Endodermal cell (in vitro differentiated cells): ENCODE measurements around the gene CTIF. TPM values are rescaled to one million over a fixed set of nuclear protein-coding genes. Genes with fewer than 3 reads are reported as not detected.

Experiments
- DNase-seq: peaks from one replicate; pipeline ENCODE4 v3.0.0-alpha.2; 2017
- H3K27ac ChIP-seq: 2 replicates; pipeline ENCODE4 v1.5.1; 2013; ENCODE audit warnings: mild to moderate bottlenecking, low read depth, low read length, moderate library complexity
- H3K27me3 ChIP-seq: 2 replicates; pipeline ENCODE4 v1.6.1; 2013; ENCODE audit warnings: mild to moderate bottlenecking, low read length, moderate library complexity; ENCODE audit not compliant: insufficient read depth, control insufficient read depth, poor library complexity, severe bottlenecking
- H3K36me3 ChIP-seq: 2 replicates; pipeline ENCODE4 v1.7.0; 2013; ENCODE audit warnings: mild to moderate bottlenecking, low read length, moderate library complexity; ENCODE audit not compliant: control insufficient read depth, insufficient read depth
- H3K4me1 ChIP-seq: one replicate; pipeline ENCODE4 v1.7.0; 2013; ENCODE audit warnings: low read length; ENCODE audit not compliant: control insufficient read depth, insufficient read depth
- H3K4me3 ChIP-seq: 2 replicates; pipeline ENCODE4 v1.5.1; 2013; ENCODE audit warnings: mild to moderate bottlenecking, low read length, moderate library complexity
- H3K9ac ChIP-seq: 2 replicates; pipeline ENCODE4 v1.6.1; 2013; ENCODE audit warnings: mild to moderate bottlenecking, low read length, moderate library complexity; ENCODE audit not compliant: poor library complexity, severe bottlenecking; ENCODE audit errors: extremely low read depth
- H3K9me3 ChIP-seq: 2 replicates; pipeline ENCODE4 v1.6.1; 2013; ENCODE audit warnings: mild to moderate bottlenecking, low read length, moderate library complexity; ENCODE audit not compliant: control insufficient read depth
- H3K27ac Mint-ChIP-seq: 2 replicates; pipeline ENCODE4 v1.8.0; 2020; ENCODE audit warnings: mixed read lengths
- H3K27me3 Mint-ChIP-seq: 2 replicates; pipeline ENCODE4 v1.8.0; 2021; ENCODE audit warnings: mild to moderate bottlenecking, mixed read lengths; ENCODE audit not compliant: insufficient read depth
- H3K36me3 Mint-ChIP-seq: 2 replicates; pipeline ENCODE4 v1.8.0; 2020; ENCODE audit warnings: low read depth, mixed read lengths
- H3K4me1 Mint-ChIP-seq: 2 replicates; pipeline ENCODE4 v1.8.0; 2020; ENCODE audit warnings: mixed read lengths
- H3K4me3 Mint-ChIP-seq: 2 replicates; pipeline ENCODE4 v1.8.0; 2020; ENCODE audit warnings: mild to moderate bottlenecking, moderate library complexity, mixed read lengths
- H3K9me3 Mint-ChIP-seq: 2 replicates; pipeline ENCODE4 v1.8.0; 2020; ENCODE audit warnings: mild to moderate bottlenecking, mixed read lengths
- CTCF ChIP-seq: fragments of 200-600 bp; sonication (generic); conservative IDR thresholded peaks from 2 replicates; pipeline ENCODE4 v1.5.0; 2021; ENCODE audit warnings: antibody characterized with exemption, mild to moderate bottlenecking
- WGBS, 2 experiments: methylation state at CpG; one replicate each; pipeline versions ENCODE4 v1.1.5 to v1.1.7; 2013; ENCODE audit warnings: missing lambda C conversion rate in 2 of 2, mixed read lengths in 1 of 2; ENCODE audit not compliant: insufficient coverage in 1 of 2, insufficient read length in 1 of 2; 5-methylcytosine and 5-hydroxymethylcytosine counted together
- total RNA-seq, 2 donors: library from RNA; stranded (reverse); fragmentation: NEBNext Ultra II Directional in 1 of 2; extraction: Animal tissue kit (Norgen Biotek cat#: 25700) in 1 of 2; gene quantifications; 2 replicates in 1 of 2; 3 replicates in 1 of 2; pipeline ENCODE4 v1.2.1, GENCODE V29; 2021

Gene CTIF
- total RNA-seq, 2 donors from 2014 or later, result 33.8 to 41.6 TPM

- 94 to 95% methylated on average over 3 of the region's 3 CpGs for WGBS, 2 experiments
- Mint-ChIP-seq H3K27me3 (peaks cover 2% of the 10 kb centered on the region), H3K27ac (no peak overlapping the region), H3K9me3 (no peaks in the 10 kb centered on the region), H3K4me1 (peaks cover 16% of the 10 kb centered on the region), H3K36me3 (no peaks in the 10 kb centered on the region), H3K4me3 (no peak overlapping the region)
- peaks cover 7% of the 10 kb centered on the region for H3K4me1 ChIP-seq
- no peak overlapping the region for H3K4me3 ChIP-seq
- TF ChIP-seq CTCF, result no peak
- H3K36me3 ChIP-seq, result no peaks in the 10 kb centered on the region
- DNase-seq, result peak; percentile 44
- no peaks in the 10 kb centered on the region for H3K9me3 ChIP-seq
- no peak overlapping the region for H3K27ac ChIP-seq
- H3K27me3 ChIP-seq, result no peaks in the 10 kb centered on the region
- no peak overlapping the region for H3K9ac ChIP-seq
Observed at GRCh38 chr18:48534364-48534763, 4.5 kb upstream of the CTIF start.

- Mint-ChIP-seq H3K36me3 (no peaks in the 10 kb centered on the region), H3K4me1 (peaks cover 3% of the 10 kb centered on the region), H3K4me3 (no peak overlapping the region), H3K27me3 (peaks cover 2% of the 10 kb centered on the region), H3K27ac (no peak overlapping the region), H3K9me3 (no peaks in the 10 kb centered on the region)
- no peak overlapping the region for H3K27ac ChIP-seq
- WGBS, 2 experiments, result 80% methylated on average over 2 of the region's 2 CpGs
- TF ChIP-seq CTCF, result no peak
- H3K9me3 ChIP-seq, result no peaks in the 10 kb centered on the region
- peak; percentile 37 for DNase-seq
- H3K27me3 ChIP-seq, result no peaks in the 10 kb centered on the region
- no peaks in the 10 kb centered on the region for H3K36me3 ChIP-seq
- no peak overlapping the region for H3K4me3 ChIP-seq
- H3K9ac ChIP-seq, result no peak overlapping the region
- no peaks in the 10 kb centered on the region for H3K4me1 ChIP-seq
Observed at GRCh38 chr18:48535956-48536355, 2.9 kb upstream of the CTIF start.

GRCh38 chr18:48536516-48536915 is 2.3 kb upstream of the CTIF start:
- WGBS, 2 experiments, result 87 to 100% methylated on average over 3 to 6 of the region's 6 CpGs
- Histone ChIP-seq H3K9me3 (no peaks in the 10 kb centered on the region), H3K27me3 (no peaks in the 10 kb centered on the region), H3K27ac (no peak overlapping the region), H3K4me1 (peaks cover 2% of the 10 kb centered on the region), H3K36me3 (no peaks in the 10 kb centered on the region), H3K4me3 (no peak overlapping the region), H3K9ac (no peak overlapping the region)
- Mint-ChIP-seq H3K9me3 (no peaks in the 10 kb centered on the region), H3K27ac (no peak overlapping the region), H3K4me3 (no peak overlapping the region), H3K4me1 (peaks cover 5% of the 10 kb centered on the region), H3K27me3 (peaks cover 2% of the 10 kb centered on the region), H3K36me3 (no peaks in the 10 kb centered on the region)
- no peak for TF ChIP-seq CTCF
- peak; percentile 38 for DNase-seq
